HepG2 (cell line): ENCODE results near the gene HELT. TPM values are rescaled to one million over a fixed set of nuclear protein-coding genes. Genes with fewer than 3 reads are reported as not detected.

Experiments
- ATAC-seq: fragments of 200-7000 bp; cut with Tn5 transposase; 3 replicates; pipeline ENCODE4 v1.9.1; 2020; ENCODE audit warnings: mild to moderate bottlenecking, moderate library complexity
- BruUV-seq: library from RNA; stranded (reverse); fragments of 400-500 nt; replicated peaks from 2 replicates; lab custom pipeline; 2021; lab: Mats Ljungman, UMichigan
- CTCF ChIA-PET: fragments of 300-600 bp; formaldehyde crosslinking; extraction: SDS; loops from one replicate; lab custom pipeline; 2021; ENCODE audit warnings: low total read pairs, inconsistent platforms, low intra/inter-chr PET ratio; lab: Yijun Ruan, JAX
- POLR2A ChIA-PET: fragments of 350-600 bp; sonication (Branson Sonifier 250); formaldehyde crosslinking; loops from one replicate; lab custom pipeline; 2020; ENCODE audit warnings: antibody characterized with exemption, inconsistent platforms; lab: Yijun Ruan, JAX
- DNase-seq: peaks from one replicate; pipeline ENCODE4 v3.0.0-alpha.2; 2015; ENCODE audit warnings: low spot score
- FAIRE-seq: peaks from 3 replicates; lab custom pipeline; 2011; peaks lifted over from hg19 to GRCh38; lab: Jason Lieb, UNC
- H2AFZ ChIP-seq: one replicate; pipeline ENCODE4 v1.6.1; 2011; ENCODE audit warnings: low read length, inconsistent platforms
- H3K27ac ChIP-seq: fragments of 300-600 bp; 3 replicates; pipeline ENCODE4 v1.8.0; 2011; ENCODE audit warnings: mixed run types, mild to moderate bottlenecking, mixed read lengths, low read length, inconsistent platforms; ENCODE audit not compliant: insufficient read depth; ENCODE audit errors: extremely low read length
- H3K27me3 ChIP-seq, 2 experiments: fragments of 200-600 bp in 1 of 2; 2 replicates in 1 of 2; 3 replicates in 1 of 2; pipeline versions ENCODE4 v1.6.0 to v1.8.0; 2011; ENCODE audit warnings: low read length in 2 of 2, mild to moderate bottlenecking in 2 of 2, moderate library complexity in 2 of 2, inconsistent platforms in 1 of 2; ENCODE audit not compliant: insufficient read depth in 2 of 2, control insufficient read depth in 1 of 2
- H3K36me3 ChIP-seq, 2 experiments: fragments of 200-600 bp in 1 of 2; replicated peaks in 1 of 2; 2 replicates in 1 of 2; 3 replicates in 1 of 2; pipeline versions ENCODE4 v1.5.1 to v1.8.0; 2011; ENCODE audit warnings: low read length in 2 of 2, inconsistent platforms in 1 of 2; ENCODE audit not compliant: insufficient read depth in 2 of 2, control insufficient read depth in 1 of 2
- H3K4me1 ChIP-seq: 2 replicates; pipeline ENCODE4 v1.5.1; 2012; ENCODE audit warnings: low read length, inconsistent platforms; ENCODE audit not compliant: insufficient read depth
- H3K4me2 ChIP-seq: 2 replicates; pipeline ENCODE4 v1.6.0; 2011; ENCODE audit warnings: low read depth, low read length, inconsistent platforms
- H3K4me3 ChIP-seq, 3 experiments: fragments of 200-600 bp in 1 of 3; sonication (generic), shearing (Covaris generic) in 1 of 3; replicated peaks in 1 of 3; 2 replicates each; pipeline ENCODE4 v1.5.1; 2011 to 2016; ENCODE audit warnings: low read length in 3 of 3, inconsistent platforms in 2 of 3, low read depth in 2 of 3, mild to moderate bottlenecking in 2 of 3, control low read depth in 1 of 3, mixed read lengths in 1 of 3; ENCODE audit not compliant: insufficient read depth in 1 of 3
- H3K79me2 ChIP-seq: one replicate; pipeline ENCODE4 v1.6.1; 2011; ENCODE audit warnings: low read length, inconsistent platforms; ENCODE audit not compliant: insufficient read depth
- H3K9ac ChIP-seq: 2 replicates; pipeline ENCODE4 v1.6.0; 2011; ENCODE audit warnings: mild to moderate bottlenecking, low read depth, low read length, inconsistent platforms; ENCODE audit not compliant: insufficient read depth
- H3K9me3 ChIP-seq: 2 replicates; pipeline ENCODE4 v1.5.1; 2012; ENCODE audit warnings: mild to moderate bottlenecking, low read length
- H4K20me1 ChIP-seq: 2 replicates; pipeline ENCODE4 v1.6.0; 2011; ENCODE audit warnings: inconsistent platforms, mild to moderate bottlenecking, low read length, moderate library complexity; ENCODE audit not compliant: insufficient read depth
- CSRNP2 ChIP-seq: sonication (generic); formaldehyde crosslinking; conservative IDR thresholded peaks from 2 replicates; pipeline ENCODE4 v1.8.0; 2022; ENCODE audit warnings: low read depth, missing genetic modification reagents
- ELF3 ChIP-seq: IDR thresholded peaks from 2 replicates; pipeline ENCODE4 v1.6.1; 2016; ENCODE audit warnings: missing genetic modification reagents, missing compliant biosample characterization
- FOXP4 ChIP-seq: sonication (generic); formaldehyde crosslinking; IDR thresholded peaks from 2 replicates; pipeline ENCODE4 v1.4.0; 2020; ENCODE audit warnings: missing genetic modification reagents
- GATA4 ChIP-seq: sonication (generic); IDR thresholded peaks from 2 replicates; pipeline ENCODE4 v1.6.1; 2016; ENCODE audit warnings: antibody characterized with exemption, low read depth, borderline replicate concordance
- IRX3 ChIP-seq: sonication (generic); formaldehyde crosslinking; IDR thresholded peaks from 2 replicates; pipeline ENCODE4 v1.8.1; 2023; ENCODE audit warnings: mild to moderate bottlenecking, low read depth, missing genetic modification reagents, borderline replicate concordance
- KLF9 ChIP-seq: IDR thresholded peaks from 2 replicates; pipeline ENCODE4 v1.6.1; 2016; ENCODE audit warnings: low read depth
- MTA3 ChIP-seq: sonication (generic); formaldehyde crosslinking; IDR thresholded peaks from 2 replicates; pipeline ENCODE4 v1.4.0; 2020; ENCODE audit warnings: missing genetic modification reagents
- TEAD2 ChIP-seq: sonication (generic); formaldehyde crosslinking; IDR thresholded peaks from 2 replicates; pipeline ENCODE4 v1.9.0; 2021; ENCODE audit warnings: missing genetic modification reagents
- TFDP1 ChIP-seq: IDR thresholded peaks from 2 replicates; pipeline ENCODE4 v1.6.1; 2016; ENCODE audit warnings: missing compliant biosample characterization, missing genetic modification reagents, borderline replicate concordance
- UBTF ChIP-seq: sonication (generic); formaldehyde crosslinking; IDR thresholded peaks from 2 replicates; pipeline ENCODE4 v1.4.0; 2020; ENCODE audit warnings: mild to moderate bottlenecking, missing genetic modification reagents
- ZNF138 ChIP-seq: sonication (generic); formaldehyde crosslinking; IDR thresholded peaks from 2 replicates; pipeline ENCODE4 v1.5.0; 2020; ENCODE audit warnings: mild to moderate bottlenecking, low read depth, missing genetic modification reagents
- ZNF292 ChIP-seq: sonication (generic); formaldehyde crosslinking; IDR thresholded peaks from 2 replicates; pipeline ENCODE4 v1.8.1; 2022; ENCODE audit warnings: mild to moderate bottlenecking, low read depth, missing genetic modification reagents, borderline replicate concordance
- ZNF296 ChIP-seq: sonication (generic); formaldehyde crosslinking; conservative IDR thresholded peaks from 2 replicates; pipeline ENCODE4 v1.5.0; 2020; ENCODE audit warnings: mild to moderate bottlenecking, missing genetic modification reagents
- ZNF496 ChIP-seq: sonication (generic); formaldehyde crosslinking; IDR thresholded peaks from 2 replicates; pipeline ENCODE4 v1.8.1; 2023; ENCODE audit warnings: mild to moderate bottlenecking, moderate library complexity, missing genetic modification reagents; ENCODE audit not compliant: insufficient replicate concordance
- ZNF598 ChIP-seq: sonication (generic); formaldehyde crosslinking; IDR thresholded peaks from 2 replicates; pipeline ENCODE4 v1.5.1; 2020; ENCODE audit warnings: mild to moderate bottlenecking, missing genetic modification reagents, borderline replicate concordance
- ZNF644 ChIP-seq: IDR thresholded peaks from 2 replicates; pipeline ENCODE4 v1.6.1; 2016; ENCODE audit warnings: low read depth
- ZNF746 ChIP-seq: sonication (generic); formaldehyde crosslinking; IDR thresholded peaks from 2 replicates; pipeline ENCODE4 v1.8.0; 2022; ENCODE audit warnings: mild to moderate bottlenecking, missing genetic modification reagents
- ZSCAN25 ChIP-seq: sonication (generic); formaldehyde crosslinking; IDR thresholded peaks from 2 replicates; pipeline ENCODE4 v1.8.0; 2022; ENCODE audit warnings: mild to moderate bottlenecking, missing genetic modification reagents
- WGBS: methylation state at CpG from one replicate; pipeline ENCODE4 v1.1.6; 2017; ENCODE audit warnings: low lambda C conversion rate; 5-methylcytosine and 5-hydroxymethylcytosine counted together
- in situ Hi-C: cut with HindIII; loops from 2 replicates; pipeline ENCODE4 v1.10.0; 2017; ENCODE audit warnings: low pct_unique_long_range_greater_than_20kb; ENCODE audit not compliant: extremely low pct_ligation_motif_present
- intact Hi-C: fragments of 100-400 bp; cut with micrococcal nuclease; formaldehyde crosslinking; loops from one replicate; pipeline ENCODE4 v1.10.0; 2022; ENCODE audit not compliant: unreplicated experiment
- polyA plus RNA-seq, 8 experiments: library from polyadenylated mRNA; depleted of rRNA in 3 of 8; stranded (reverse) in 7 of 8; unstranded in 1 of 8; fragments of >200 nt; fragmentation: Illumina TruSeq in 4 of 8; extraction: Trizol in 4 of 8; gene quantifications; 2 replicates each; pipeline versions ENCODE4 v1.2.1 to v1.2.3, GENCODE V29; 2011 to 2016; ENCODE audit warnings: low read depth in 4 of 8, missing spikeins in 1 of 8, mixed read lengths in 1 of 8; ENCODE audit not compliant: insufficient read depth in 1 of 8
- total RNA-seq, 5 experiments: library from RNA; depleted of rRNA; stranded (reverse); fragments of >200 nt; fragmentation: Illumina TruSeq; extraction: Trizol; gene quantifications; 2 replicates each; pipeline ENCODE4 v1.2.3, GENCODE V29; 2016; ENCODE audit warnings: low read depth in 1 of 5

The HELT gene
- total and polyA plus RNA-seq, 2 of the 13 experiments (the other 11 are each of a cell fraction or from before 2014, with no cell fraction given), result not detected

- TF ChIP-seq TFDP1 (CRISPR knock-in tag) (no peak), ZNF292 (CRISPR knock-in tag) (no peak), GATA4 (no peak)
These were observed 47.9 kb downstream of the HELT start (continued) for GRCh38 chr4:185066179-185066578.

- Histone ChIP-seq H3K79me2 (no peaks in the 10 kb centered on the region), H3K36me3 (no peaks in the 10 kb centered on the region), H4K20me1 (no peaks in the 10 kb centered on the region), H3K4me1 (no peaks in the 10 kb centered on the region), H3K9ac (no peak overlapping the region), H3K9me3 (no peaks in the 10 kb centered on the region), H3K27ac (no peak overlapping the region), H3K27me3 (peaks cover 0 to 13% of the 10 kb centered on the region in 2 experiments; a peak in 1 of 5 replicates), H3K4me3 (no peak overlapping the region), H2AFZ (no peak overlapping the region), H3K4me2 (no peak overlapping the region)
- ATAC-seq (peak; percentile 68), DNase-seq (no peak), FAIRE-seq (no peak)
- POLR2A ChIA-PET, result no interaction called here
- in situ Hi-C loops, result no loop called here
- WGBS, result 16% methylated on average over 3 of the region's 3 CpGs
- intact Hi-C loops, result no loop called here
- CTCF ChIA-PET, result no interaction called here
- BruUV-seq, result no TSS peak
- no peak for TF ChIP-seq IRX3 (CRISPR knock-in tag)
- TF ChIP-seq ZNF296 (CRISPR knock-in tag), result no peak
- TF ChIP-seq CSRNP2 (CRISPR knock-in tag), result no peak
- TF ChIP-seq ZNF138 (CRISPR knock-in tag), result no peak
- no peak for TF ChIP-seq ZNF746
- TF ChIP-seq MTA3 (CRISPR knock-in tag), result no peak
- no peak for TF ChIP-seq ZSCAN25 (CRISPR knock-in tag)
- no peak for TF ChIP-seq ELF3
- no peak for TF ChIP-seq ZNF496
- no peak for TF ChIP-seq UBTF (CRISPR knock-in tag)
- no peak for TF ChIP-seq ZNF644 (CRISPR knock-in tag)
- TF ChIP-seq KLF9 (CRISPR knock-in tag), result no peak
- TF ChIP-seq FOXP4 (CRISPR knock-in tag), result no peak
- TF ChIP-seq TEAD2 (CRISPR knock-in tag), result no peak
- TF ChIP-seq ZNF598 (CRISPR knock-in tag), result no peak
These were observed 50.5 kb downstream of the HELT start for GRCh38 chr4:185068837-185069236.
